GM12878 (cell line): ENCODE data around the gene OR4E1. TPM values are rescaled to one million over a fixed set of nuclear protein-coding genes. Genes with fewer than 3 reads are reported as not detected.

ENCODE experiments used
- ATAC-seq: fragments of 200-7000 bp; cut with Tn5 transposase; 3 replicates; pipeline ENCODE4 v1.9.1; 2020; ENCODE audit warnings: mild to moderate bottlenecking, moderate library complexity
- BruUV-seq: library from RNA; stranded (reverse); fragments of 400-500 nt; replicated peaks from 2 replicates; lab custom pipeline; 2021; lab: Mats Ljungman, UMichigan
- CTCF ChIA-PET: fragments of 300-600 bp; sonication (Branson Sonifier 250); formaldehyde crosslinking; extraction: SDS; loops from one replicate; lab custom pipeline; 2021; ENCODE audit warnings: inconsistent platforms; lab: Yijun Ruan, JAX
- POLR2A ChIA-PET: fragments of 350-600 bp; formaldehyde crosslinking; extraction: SDS; loops from one replicate; lab custom pipeline; 2021; ENCODE audit warnings: inconsistent platforms; lab: Charles Lee
- RAD21 ChIA-PET: fragments of 300-600 bp; sonication (Branson Sonifier 250); formaldehyde crosslinking; loops from one replicate; lab custom pipeline; 2023; ENCODE audit warnings: antibody characterized with exemption; ENCODE audit not compliant: unreplicated experiment; lab: Charles Lee
- SMC1A ChIA-PET: fragments of 300-600 bp; sonication (Branson Sonifier 250); formaldehyde crosslinking; loops from one replicate; lab custom pipeline; 2023; ENCODE audit not compliant: unreplicated experiment, uncharacterized antibody; lab: Charles Lee
- DNase-seq: peaks from one replicate; pipeline ENCODE4 v3.0.0-alpha.2; 2011; ENCODE audit warnings: low read depth, low spot score
- FAIRE-seq: peaks from 3 replicates; lab custom pipeline; 2011; peaks lifted over from hg19 to GRCh38; lab: Jason Lieb, UNC
- H2AFZ ChIP-seq: 2 replicates; pipeline ENCODE4 v1.6.0; 2011; ENCODE audit warnings: low read depth, low read length, control low read depth; ENCODE audit not compliant: control insufficient read depth
- H3K27ac ChIP-seq: 2 replicates; pipeline ENCODE4 v1.5.1; 2011; ENCODE audit warnings: control low read depth; ENCODE audit not compliant: control insufficient read depth, insufficient read depth
- H3K27me3 ChIP-seq, 2 experiments: replicated peaks in 1 of 2; 2 replicates each; pipeline versions ENCODE4 v1.6.0 to v1.6.1; 2011; ENCODE audit warnings: low read length in 1 of 2; ENCODE audit not compliant: control insufficient read depth in 2 of 2, insufficient read depth in 2 of 2
- H3K36me3 ChIP-seq, 2 experiments: 2 replicates each; pipeline ENCODE4 v1.5.1; 2011; ENCODE audit warnings: low read length in 1 of 2; ENCODE audit not compliant: control insufficient read depth in 2 of 2, insufficient read depth in 2 of 2
- H3K4me1 ChIP-seq: 2 replicates; pipeline ENCODE4 v1.6.1; 2011; ENCODE audit warnings: mild to moderate bottlenecking, low read length, moderate library complexity, mixed read lengths; ENCODE audit not compliant: control insufficient read depth, insufficient read depth
- H3K4me2 ChIP-seq: 2 replicates; pipeline ENCODE4 v1.6.0; 2011; ENCODE audit warnings: control low read depth; ENCODE audit not compliant: control insufficient read depth, insufficient read depth
- H3K4me3 ChIP-seq: fragments of 200-600 bp; sonication (generic); 2 replicates; pipeline ENCODE4 v1.5.1; 2016
- H3K79me2 ChIP-seq: 2 replicates; pipeline ENCODE4 v1.6.0; 2011; ENCODE audit warnings: low read length; ENCODE audit not compliant: control insufficient read depth, insufficient read depth
- H3K9ac ChIP-seq: 2 replicates; pipeline ENCODE4 v1.8.0; 2011; ENCODE audit warnings: low read length, control low read depth, mixed read lengths; ENCODE audit not compliant: control insufficient read depth, insufficient read depth
- H3K9me3 ChIP-seq: replicated peaks from 3 replicates; pipeline ENCODE4 v1.5.1; 2011; ENCODE audit warnings: mild to moderate bottlenecking, low read length; ENCODE audit not compliant: control insufficient read depth, insufficient read depth
- H4K20me1 ChIP-seq: 2 replicates; pipeline ENCODE4 v1.6.0; 2011; ENCODE audit not compliant: control insufficient read depth, insufficient read depth
- CEBPB ChIP-seq, 2 experiments: fragments of 150-350 bp in 1 of 2; IDR thresholded peaks; 2 replicates each; pipeline ENCODE4 v1.6.1; 2012 to 2014; ENCODE audit warnings: low read depth in 2 of 2, low read length in 2 of 2, borderline replicate concordance in 1 of 2, inconsistent platforms in 1 of 2
- DPF2 ChIP-seq: fragments of 450-650 bp; IDR thresholded peaks from 2 replicates; pipeline ENCODE4 v1.6.1; 2017; ENCODE audit warnings: mild to moderate bottlenecking
- SUZ12 ChIP-seq: fragments of 200-600 bp; sonication (generic); IDR thresholded peaks from one replicate; pipeline ENCODE4 v1.6.1; 2018; ENCODE audit warnings: antibody characterized with exemption, mild to moderate bottlenecking; ENCODE audit not compliant: unreplicated experiment
- TCF7 ChIP-seq: IDR thresholded peaks from 2 replicates; pipeline ENCODE4 v1.6.1; 2014; ENCODE audit warnings: antibody characterized with exemption, borderline replicate concordance
- ZNF207 ChIP-seq: fragments of 450-650 bp; IDR thresholded peaks from 2 replicates; pipeline ENCODE4 v1.6.1; 2014; ENCODE audit warnings: antibody characterized with exemption, mild to moderate bottlenecking, borderline replicate concordance
- ZZZ3 ChIP-seq: IDR thresholded peaks from 2 replicates; pipeline ENCODE4 v1.6.1; 2011; ENCODE audit warnings: low read depth; ENCODE audit not compliant: control insufficient read depth, insufficient read length
- WGBS: methylation state at CpG from one replicate; pipeline ENCODE4 v1.1.6; 2016; ENCODE audit warnings: low lambda C conversion rate; ENCODE audit not compliant: insufficient replicate concordance, insufficient coverage; ENCODE audit errors: missing lambda C conversion rate; 5-methylcytosine and 5-hydroxymethylcytosine counted together
- in situ Hi-C: fragments of 300-500 bp; cut with MboI; formaldehyde crosslinking; loops from 9 replicates; pipeline ENCODE4 v1.14.3; 2018; ENCODE audit warnings: mixed read lengths
- intact Hi-C: fragments of 100-400 bp; cut with micrococcal nuclease; formaldehyde crosslinking; loops from one replicate; pipeline ENCODE4 v1.14.2; 2022; ENCODE audit not compliant: unreplicated experiment
- polyA plus RNA-seq, 11 experiments: library from polyadenylated mRNA; depleted of rRNA in 4 of 11; unstranded in 6 of 11; stranded (reverse) in 5 of 11; fragments of >200 nt; fragmentation: Nextera tagmentation in 4 of 11; fragmentation: Illumina TruSeq in 1 of 11; extraction: Ambion mirVana in 4 of 11; extraction: Trizol in 1 of 11; gene quantifications; 1 replicate in 1 of 11; 2 replicates in 10 of 11; pipeline versions ENCODE4 v1.2.1 to v1.2.3, GENCODE V29; 2011 to 2016; ENCODE audit warnings: inconsistent platforms in 2 of 11, missing spikeins in 2 of 11, low read depth in 1 of 11
- total RNA-seq, 4 experiments: library from RNA; depleted of rRNA in 3 of 4; stranded (reverse); fragments of >200 nt in 3 of 4; fragmentation: Illumina TruSeq in 1 of 4; extraction: Trizol in 1 of 4; gene quantifications; 2 replicates each; pipeline versions ENCODE4 v1.2.1 to v1.2.3, GENCODE V29; 2013 to 2021
- TF ChIP-seq, protein P1 (sequence below): IDR thresholded peaks from 2 replicates; pipeline ENCODE4 v1.6.1; 2011; ENCODE audit warnings: borderline replicate concordance, low read depth, mild to moderate bottlenecking, moderate library complexity, mixed read lengths, low read length; ENCODE audit not compliant: insufficient read depth; ENCODE audit errors: extremely low read length
- TF ChIP-seq, protein P2 (sequence below): fragments of 450-650 bp; formaldehyde crosslinking; IDR thresholded peaks from 2 replicates; pipeline ENCODE4 v1.4.0; 2020; ENCODE audit warnings: mild to moderate bottlenecking, moderate library complexity
- TF ChIP-seq, protein P3 (sequence below): fragments of 150-350 bp; IDR thresholded peaks from 2 replicates; pipeline ENCODE4 v1.6.1; 2014; ENCODE audit warnings: mild to moderate bottlenecking, low read depth, low read length

OR4E1 gene
- total and polyA plus RNA-seq, 10 of the 15 experiments (the other 5 are each of a cell fraction or from before 2014, with no cell fraction given) = not detected

DNA sequence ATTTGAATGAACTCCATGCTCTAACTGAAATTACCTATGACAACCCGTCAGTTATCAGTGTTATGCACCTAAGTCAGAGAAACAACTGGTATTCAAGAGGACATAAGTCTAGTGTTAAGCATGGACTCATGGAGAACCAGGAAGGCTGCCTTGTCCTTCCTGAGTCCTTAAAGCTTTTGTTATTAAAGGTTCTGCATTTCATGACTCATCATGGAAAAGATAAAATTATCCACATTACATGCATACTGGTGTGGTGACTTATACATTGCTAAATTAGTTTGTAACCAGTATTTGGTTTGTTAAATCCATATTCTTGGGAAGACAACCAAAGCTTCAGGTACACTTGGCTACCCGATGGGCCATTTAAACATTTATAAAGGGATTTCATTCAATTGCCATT, 6.5 kb upstream of the OR4E1 start (continued):
- TF ChIP-seq CEBPB (IDR thresholded peaks at IDR 0.05; ENCODE audit: borderline replicate concordance in 1 of 2, low read depth in 2 of 2, low read length in 2 of 2) (no peak), SUZ12 (no peak)
- TF ChIP-seq, all 136 proteins: peak for 0

DNA sequence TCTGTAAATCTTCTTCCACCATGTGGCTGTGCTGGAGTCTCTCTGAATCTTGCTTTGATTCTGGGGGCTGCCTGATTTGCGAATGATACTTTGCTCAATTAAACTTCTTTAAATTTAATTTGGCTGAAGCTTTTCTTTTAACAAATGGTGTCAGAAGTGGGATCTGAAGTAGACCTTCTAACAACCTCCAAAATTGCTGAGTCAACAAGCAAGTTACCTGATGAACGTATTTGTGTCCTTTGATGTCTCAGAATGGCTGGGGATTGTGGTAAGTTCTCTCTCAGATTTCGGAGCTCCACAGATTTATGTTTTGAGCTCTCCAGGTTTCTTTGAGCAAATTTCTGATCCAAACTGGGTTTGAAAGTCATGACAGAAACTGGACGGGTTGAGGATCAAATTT, 1.9 kb upstream of the OR4E1 start:
- ChIA-PET RAD21 (no interaction called here), CTCF (no interaction called here), SMC1A (no interaction called here), POLR2A (no interaction called here)
- Histone ChIP-seq H3K27ac (no peak overlapping the region), H3K79me2 (no peaks in the 10 kb centered on the region), H3K27me3 (peaks cover 0 to 1% of the 10 kb centered on the region in 2 experiments; a peak in 1 of 4 replicates), H3K4me3 (no peak overlapping the region), H3K9me3 (no peaks in the 10 kb centered on the region; the same call in 2 of the 3 replicates), H4K20me1 (no peaks in the 10 kb centered on the region), H3K36me3 (no peaks in the 10 kb centered on the region), H3K4me2 (no peak overlapping the region), H3K4me1 (no peaks in the 10 kb centered on the region), H3K9ac (no peak overlapping the region), H2AFZ (no peak overlapping the region)
- intact Hi-C loops = no loop called here
- ATAC-seq (no peak), DNase-seq (no peak), FAIRE-seq (no peak)
- no TSS peak for BruUV-seq
- 28% methylated on average over 4 of the region's 4 CpGs for WGBS
- in situ Hi-C loops = no loop called here
- TF ChIP-seq TCF7 = no peak

DNA sequence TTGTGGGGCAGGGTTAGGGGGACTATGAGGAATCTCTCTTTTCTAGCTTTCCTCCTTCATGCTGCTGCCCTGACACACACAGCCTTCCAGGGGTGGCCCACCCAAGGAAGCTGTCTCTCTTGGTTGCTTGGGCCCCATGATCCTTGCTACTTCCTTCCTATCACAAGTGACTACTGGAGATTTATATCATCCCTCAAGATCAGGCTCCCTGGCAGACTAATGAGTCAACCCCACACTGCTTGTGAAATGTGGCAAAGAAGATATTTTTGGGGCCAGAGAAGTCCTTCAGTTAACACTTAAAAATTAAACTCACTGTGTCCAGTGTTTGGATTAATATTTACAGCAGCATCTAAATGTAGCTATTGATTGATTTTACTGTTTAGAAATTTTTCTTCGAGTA, 1.5 kb downstream of the OR4E1 start:
- ChIA-PET POLR2A (no interaction called here), RAD21 (no interaction called here), SMC1A (no interaction called here), CTCF (no interaction called here)
- Histone ChIP-seq H2AFZ (no peak overlapping the region), H3K79me2 (no peaks in the 10 kb centered on the region), H3K27ac (no peak overlapping the region), H3K4me3 (no peak overlapping the region), H3K4me2 (no peak overlapping the region), H3K36me3 (no peaks in the 10 kb centered on the region), H3K27me3 (peaks cover 0 to 1% of the 10 kb centered on the region in 2 experiments; a peak in 1 of 4 replicates), H4K20me1 (no peaks in the 10 kb centered on the region), H3K9me3 (no peaks in the 10 kb centered on the region; the same call in 2 of the 3 replicates), H3K9ac (no peak overlapping the region), H3K4me1 (no peaks in the 10 kb centered on the region)
- in situ Hi-C loops (no loop called here), intact Hi-C loops (no loop called here)
- 37% methylated on average over 1 of the region's 1 CpG for WGBS
- ATAC-seq (no peak), FAIRE-seq (no peak), DNase-seq (no peak)
- no TSS peak for BruUV-seq
- TF ChIP-seq, protein P1, sequence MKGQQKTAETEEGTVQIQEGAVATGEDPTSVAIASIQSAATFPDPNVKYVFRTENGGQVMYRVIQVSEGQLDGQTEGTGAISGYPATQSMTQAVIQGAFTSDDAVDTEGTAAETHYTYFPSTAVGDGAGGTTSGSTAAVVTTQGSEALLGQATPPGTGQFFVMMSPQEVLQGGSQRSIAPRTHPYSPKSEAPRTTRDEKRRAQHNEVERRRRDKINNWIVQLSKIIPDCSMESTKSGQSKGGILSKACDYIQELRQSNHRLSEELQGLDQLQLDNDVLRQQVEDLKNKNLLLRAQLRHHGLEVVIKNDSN = no peak
- TF ChIP-seq, protein P2, sequence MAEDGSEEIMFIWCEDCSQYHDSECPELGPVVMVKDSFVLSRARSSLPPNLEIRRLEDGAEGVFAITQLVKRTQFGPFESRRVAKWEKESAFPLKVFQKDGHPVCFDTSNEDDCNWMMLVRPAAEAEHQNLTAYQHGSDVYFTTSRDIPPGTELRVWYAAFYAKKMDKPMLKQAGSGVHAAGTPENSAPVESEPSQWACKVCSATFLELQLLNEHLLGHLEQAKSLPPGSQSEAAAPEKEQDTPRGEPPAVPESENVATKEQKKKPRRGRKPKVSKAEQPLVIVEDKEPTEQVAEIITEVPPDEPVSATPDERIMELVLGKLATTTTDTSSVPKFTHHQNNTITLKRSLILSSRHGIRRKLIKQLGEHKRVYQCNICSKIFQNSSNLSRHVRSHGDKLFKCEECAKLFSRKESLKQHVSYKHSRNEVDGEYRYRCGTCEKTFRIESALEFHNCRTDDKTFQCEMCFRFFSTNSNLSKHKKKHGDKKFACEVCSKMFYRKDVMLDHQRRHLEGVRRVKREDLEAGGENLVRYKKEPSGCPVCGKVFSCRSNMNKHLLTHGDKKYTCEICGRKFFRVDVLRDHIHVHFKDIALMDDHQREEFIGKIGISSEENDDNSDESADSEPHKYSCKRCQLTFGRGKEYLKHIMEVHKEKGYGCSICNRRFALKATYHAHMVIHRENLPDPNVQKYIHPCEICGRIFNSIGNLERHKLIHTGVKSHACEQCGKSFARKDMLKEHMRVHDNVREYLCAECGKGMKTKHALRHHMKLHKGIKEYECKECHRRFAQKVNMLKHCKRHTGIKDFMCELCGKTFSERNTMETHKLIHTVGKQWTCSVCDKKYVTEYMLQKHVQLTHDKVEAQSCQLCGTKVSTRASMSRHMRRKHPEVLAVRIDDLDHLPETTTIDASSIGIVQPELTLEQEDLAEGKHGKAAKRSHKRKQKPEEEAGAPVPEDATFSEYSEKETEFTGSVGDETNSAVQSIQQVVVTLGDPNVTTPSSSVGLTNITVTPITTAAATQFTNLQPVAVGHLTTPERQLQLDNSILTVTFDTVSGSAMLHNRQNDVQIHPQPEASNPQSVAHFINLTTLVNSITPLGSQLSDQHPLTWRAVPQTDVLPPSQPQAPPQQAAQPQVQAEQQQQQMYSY (CRISPR knock-in tag) = no peak
- TF ChIP-seq DPF2 (no peak), ZNF207 (no peak), ZZZ3 (no peak)
- TF ChIP-seq, protein P3, sequence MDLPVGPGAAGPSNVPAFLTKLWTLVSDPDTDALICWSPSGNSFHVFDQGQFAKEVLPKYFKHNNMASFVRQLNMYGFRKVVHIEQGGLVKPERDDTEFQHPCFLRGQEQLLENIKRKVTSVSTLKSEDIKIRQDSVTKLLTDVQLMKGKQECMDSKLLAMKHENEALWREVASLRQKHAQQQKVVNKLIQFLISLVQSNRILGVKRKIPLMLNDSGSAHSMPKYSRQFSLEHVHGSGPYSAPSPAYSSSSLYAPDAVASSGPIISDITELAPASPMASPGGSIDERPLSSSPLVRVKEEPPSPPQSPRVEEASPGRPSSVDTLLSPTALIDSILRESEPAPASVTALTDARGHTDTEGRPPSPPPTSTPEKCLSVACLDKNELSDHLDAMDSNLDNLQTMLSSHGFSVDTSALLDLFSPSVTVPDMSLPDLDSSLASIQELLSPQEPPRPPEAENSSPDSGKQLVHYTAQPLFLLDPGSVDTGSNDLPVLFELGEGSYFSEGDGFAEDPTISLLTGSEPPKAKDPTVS = no peak
